ENCODE measurements around the gene YIF1B. TPM values are rescaled to one million over a fixed set of nuclear protein-coding genes. Genes with fewer than 3 reads are reported as not detected.

The YIF1B gene
- total and polyA plus RNA-seq, 3 donors from 2014 or later: 52.1 to 63.7 (median 63.5) TPM

- TF ChIP-seq POLR2A (IDR thresholded peaks at IDR 0.05): no peak
- no peak for TF ChIP-seq CTCF (IDR thresholded peaks at IDR 0.05)
- no peak overlapping the region for H3K27ac ChIP-seq
- no peak for DNase-seq
- H3K36me3 ChIP-seq (ENCODE audit: low read depth, missing control alignments): no peaks in the 10 kb centered on the region
- H3K4me1 ChIP-seq: no peaks in the 10 kb centered on the region
- intact Hi-C loops (cut with DNase I; ENCODE audit: low total_unique reads): no loop called here
- no peaks in the 10 kb centered on the region for H3K27me3 ChIP-seq
- 90 to 94% methylated on average over 6 of the region's 6 CpGs for WGBS, 2 donors
- H3K4me3 ChIP-seq: no peak overlapping the region
- no peaks in the 10 kb centered on the region for H3K9me3 ChIP-seq
These were observed 4.8 kb downstream of the YIF1B start for GRCh38 chr19:38310986-38311385.

- Histone ChIP-seq H3K27ac (no peak overlapping the region), H3K4me1 (no peaks in the 10 kb centered on the region), H3K36me3 (ENCODE audit: low read depth, missing control alignments) (no peaks in the 10 kb centered on the region), H3K27me3 (no peaks in the 10 kb centered on the region), H3K9me3 (no peaks in the 10 kb centered on the region), H3K4me3 (no peak overlapping the region)
- WGBS, 2 donors: 60 to 83% methylated on average over 2 of the region's 2 CpGs
- no peak for DNase-seq
- intact Hi-C loops (cut with DNase I; ENCODE audit: low total_unique reads): no loop called here
- no peak for TF ChIP-seq CTCF (IDR thresholded peaks at IDR 0.05)
- TF ChIP-seq POLR2A (IDR thresholded peaks at IDR 0.05): no peak
These were observed 5.5 kb downstream of the YIF1B start for GRCh38 chr19:38310279-38310670.

- no peaks in the 10 kb centered on the region for H3K36me3 ChIP-seq (ENCODE audit: low read depth, missing control alignments)
- no peak overlapping the region for H3K4me3 ChIP-seq
- TF ChIP-seq POLR2A (IDR thresholded peaks at IDR 0.05): no peak
- no peak for TF ChIP-seq CTCF (IDR thresholded peaks at IDR 0.05)
- 95 to 100% methylated on average over 1 to 3 of the region's 3 CpGs for WGBS, 2 donors
- H3K4me1 ChIP-seq: no peaks in the 10 kb centered on the region
- H3K27me3 ChIP-seq: no peaks in the 10 kb centered on the region
- no peak overlapping the region for H3K27ac ChIP-seq
- no peaks in the 10 kb centered on the region for H3K9me3 ChIP-seq
- intact Hi-C loops (cut with DNase I; ENCODE audit: low total_unique reads): no loop called here
- DNase-seq: no peak
These were observed 6.0 kb downstream of the YIF1B start for GRCh38 chr19:38309615-38310278.

GRCh38 chr19:38308926-38309614 lies 6.7 kb downstream of the YIF1B start:
- H3K9me3 ChIP-seq: no peaks in the 10 kb centered on the region
- no peak for TF ChIP-seq CTCF (IDR thresholded peaks at IDR 0.05)
- TF ChIP-seq POLR2A (IDR thresholded peaks at IDR 0.05): no peak
- H3K27ac ChIP-seq: no peak overlapping the region
- H3K36me3 ChIP-seq (ENCODE audit: low read depth, missing control alignments): no peaks in the 10 kb centered on the region
- no peak for DNase-seq
- WGBS, 2 donors: 78 to 90% methylated on average over 3 to 24 of the region's 24 CpGs
- no peaks in the 10 kb centered on the region for H3K27me3 ChIP-seq
- intact Hi-C loops (cut with DNase I; ENCODE audit: low total_unique reads): no loop called here
- H3K4me3 ChIP-seq: no peak overlapping the region
- H3K4me1 ChIP-seq: no peaks in the 10 kb centered on the region

All from testis (tissue), 3 donors.